H9 (cell line): ENCODE results near the gene NAV1. TPM values are rescaled to one million over a fixed set of nuclear protein-coding genes. Genes with fewer than 3 reads are reported as not detected.

Experiments
- DNase-seq: peaks from one replicate; pipeline ENCODE4 v3.0.0-alpha.2; 2017
- H2AFZ ChIP-seq: one replicate; pipeline ENCODE4 v1.6.1; 2013; ENCODE audit warnings: mild to moderate bottlenecking, low read length, control low read depth, moderate library complexity
- H2AK5ac ChIP-seq: 2 replicates; pipeline ENCODE4 v1.6.1; 2013; ENCODE audit warnings: low read length, control low read depth, mixed read lengths; ENCODE audit not compliant: insufficient read length
- H2BK120ac ChIP-seq: one replicate; pipeline ENCODE4 v1.6.1; 2013; ENCODE audit warnings: low read depth, mild to moderate bottlenecking, low read length, control low read depth, inconsistent platforms; ENCODE audit not compliant: poor library complexity, severe bottlenecking
- H2BK12ac ChIP-seq: 2 replicates; pipeline ENCODE4 v1.6.1; 2013; ENCODE audit warnings: low read length, control low read depth, mixed read lengths, low read depth; ENCODE audit not compliant: insufficient read length
- H2BK15ac ChIP-seq: 2 replicates; pipeline ENCODE4 v1.6.1; 2013; ENCODE audit warnings: low read depth, low read length, control low read depth
- H2BK20ac ChIP-seq: one replicate; pipeline ENCODE4 v1.6.1; 2013; ENCODE audit warnings: low read depth, mild to moderate bottlenecking, low read length, control low read depth, inconsistent platforms; ENCODE audit not compliant: poor library complexity, severe bottlenecking
- H2BK5ac ChIP-seq: 2 replicates; pipeline ENCODE4 v1.6.1; 2013; ENCODE audit warnings: low read length, control low read depth, mixed read lengths; ENCODE audit not compliant: insufficient read length
- H3K14ac ChIP-seq: 2 replicates; pipeline ENCODE4 v1.6.1; 2013; ENCODE audit warnings: low read length, control low read depth; ENCODE audit not compliant: insufficient read depth
- H3K18ac ChIP-seq: 2 replicates; pipeline ENCODE4 v1.6.1; 2013; ENCODE audit warnings: low read depth, mild to moderate bottlenecking, mixed read lengths, low read length, control low read depth; ENCODE audit not compliant: insufficient read length
- H3K23ac ChIP-seq: 2 replicates; pipeline ENCODE4 v1.6.1; 2013; ENCODE audit warnings: low read length, control low read depth, mixed read lengths, low read depth; ENCODE audit not compliant: insufficient read length
- H3K23me2 ChIP-seq: 2 replicates; pipeline ENCODE4 v1.6.1; 2013; ENCODE audit warnings: low read depth, mild to moderate bottlenecking, mixed read lengths, low read length, control low read depth; ENCODE audit not compliant: insufficient read length, poor library complexity, severe bottlenecking
- H3K27ac ChIP-seq: 2 replicates; pipeline ENCODE4 v1.5.1; 2013; ENCODE audit warnings: low read length, control low read depth, mixed read lengths, low read depth; ENCODE audit not compliant: insufficient read length
- H3K27me3 ChIP-seq: 2 replicates; pipeline ENCODE4 v1.6.1; 2013; ENCODE audit warnings: low read length, control low read depth, inconsistent platforms; ENCODE audit not compliant: insufficient read depth
- H3K4ac ChIP-seq: 2 replicates; pipeline ENCODE4 v1.6.1; 2013; ENCODE audit warnings: low read depth, mild to moderate bottlenecking, control low read depth, inconsistent platforms, low read length, moderate library complexity
- H3K4me1 ChIP-seq: 2 replicates; pipeline ENCODE4 v1.6.1; 2013; ENCODE audit warnings: low read length, control low read depth, inconsistent platforms; ENCODE audit not compliant: insufficient read depth
- H3K4me2 ChIP-seq: 2 replicates; pipeline ENCODE4 v1.6.1; 2013; ENCODE audit warnings: low read length, control low read depth, mixed read lengths; ENCODE audit not compliant: insufficient read length, insufficient read depth
- H3K56ac ChIP-seq: 2 replicates; pipeline ENCODE4 v1.6.1; 2013; ENCODE audit warnings: low read depth, mild to moderate bottlenecking, mixed read lengths, low read length, control low read depth; ENCODE audit not compliant: insufficient read length
- H3K79me1 ChIP-seq: 2 replicates; pipeline ENCODE4 v1.6.1; 2013; ENCODE audit warnings: low read depth, mild to moderate bottlenecking, moderate library complexity, low read length, control low read depth, inconsistent platforms; ENCODE audit not compliant: insufficient read depth, poor library complexity, severe bottlenecking
- H3K79me2 ChIP-seq: 2 replicates; pipeline ENCODE4 v1.6.1; 2013; ENCODE audit warnings: low read length, control low read depth, inconsistent platforms; ENCODE audit not compliant: insufficient read depth
- H3K9ac ChIP-seq: 2 replicates; pipeline ENCODE4 v1.6.1; 2013; ENCODE audit warnings: low read length, control low read depth, mixed read lengths; ENCODE audit not compliant: insufficient read length; ENCODE audit errors: extremely low read depth
- H3K9me3 ChIP-seq: one replicate; pipeline ENCODE4 v1.6.1; 2013; ENCODE audit warnings: low read depth, low read length, inconsistent platforms; ENCODE audit not compliant: control insufficient read depth
- H3T11ph ChIP-seq: one replicate; pipeline ENCODE4 v1.6.1; 2013; ENCODE audit warnings: mild to moderate bottlenecking, low read length, control low read depth, inconsistent platforms
- H4K20me1 ChIP-seq: one replicate; pipeline ENCODE4 v1.6.1; 2013; ENCODE audit not compliant: control insufficient read depth, insufficient read length, insufficient read depth
- H4K5ac ChIP-seq: 2 replicates; pipeline ENCODE4 v1.6.1; 2013; ENCODE audit warnings: low read depth, mild to moderate bottlenecking, mixed read lengths, low read length, control low read depth; ENCODE audit not compliant: insufficient read length
- H4K8ac ChIP-seq: replicated peaks from 2 replicates; pipeline ENCODE4 v1.6.1; 2013; ENCODE audit warnings: low read length, control low read depth, mixed read lengths, low read depth; ENCODE audit not compliant: insufficient read length
- H4K91ac ChIP-seq: 2 replicates; pipeline ENCODE4 v1.6.1; 2013; ENCODE audit warnings: low read depth, mild to moderate bottlenecking, moderate library complexity, mixed read lengths, low read length, control low read depth; ENCODE audit not compliant: insufficient read length
- H3K27ac Mint-ChIP-seq, 3 experiments: 2 replicates in 2 of 3; 3 replicates in 1 of 3; pipeline ENCODE4 v1.8.0; 2020 to 2021; ENCODE audit warnings: mixed read lengths in 3 of 3, mild to moderate bottlenecking in 1 of 3, moderate library complexity in 1 of 3
- H3K27me3 Mint-ChIP-seq: 2 replicates; pipeline ENCODE4 v1.8.0; 2021; ENCODE audit warnings: low read depth, mild to moderate bottlenecking, moderate library complexity, mixed read lengths
- H3K36me3 Mint-ChIP-seq, 3 experiments: 2 replicates in 2 of 3; 3 replicates in 1 of 3; pipeline ENCODE4 v1.8.0; 2020 to 2021; ENCODE audit warnings: low read depth in 3 of 3, mixed read lengths in 3 of 3; ENCODE audit not compliant: insufficient read depth in 1 of 3
- H3K4me1 Mint-ChIP-seq, 2 experiments: 2 replicates each; pipeline ENCODE4 v1.8.0; 2020; ENCODE audit warnings: mixed read lengths in 2 of 2
- H3K4me3 Mint-ChIP-seq, 2 experiments: 2 replicates in 1 of 2; 3 replicates in 1 of 2; pipeline ENCODE4 v1.8.0; 2020 to 2021; ENCODE audit warnings: mild to moderate bottlenecking in 2 of 2, mixed read lengths in 2 of 2, moderate library complexity in 1 of 2
- H3K9me3 Mint-ChIP-seq, 2 experiments: 2 replicates in 1 of 2; 3 replicates in 1 of 2; pipeline ENCODE4 v1.8.0; 2020; ENCODE audit warnings: mild to moderate bottlenecking in 2 of 2, mixed read lengths in 2 of 2, moderate library complexity in 1 of 2
- CTCF ChIP-seq: fragments of 200-600 bp; sonication (generic); conservative IDR thresholded peaks from 3 replicates; pipeline ENCODE4 v1.8.0; 2021; ENCODE audit warnings: antibody characterized with exemption, mild to moderate bottlenecking
- WGBS: extraction: QIAGEN DNeasy Blood & Tissue Kit; methylation state at CpG from one replicate; pipeline ENCODE4 v1.1.7; 2013; ENCODE audit warnings: missing lambda C conversion rate, low lambda C conversion rate, mixed read lengths; ENCODE audit not compliant: insufficient read length; ENCODE audit errors: extremely low coverage; 5-methylcytosine and 5-hydroxymethylcytosine counted together
- total RNA-seq: library from RNA; stranded (reverse); gene quantifications from 2 replicates; pipeline ENCODE4 v1.2.1, GENCODE V29; 2021

NAV1 gene
- total RNA-seq, 1 experiment from 2014 or later = 20.5 TPM

- TF ChIP-seq CTCF = no peak
- Histone ChIP-seq H2BK20ac (no peak overlapping the region), H4K5ac (no peak overlapping the region), H3K4me2 (no peak overlapping the region), H3K4me1 (no peaks in the 10 kb centered on the region; the same call in 1 of the 2 replicates), H3K9ac (no peak overlapping the region), H3K56ac (no peak overlapping the region), H2BK120ac (no peak overlapping the region), H4K8ac (no peak overlapping the region), H3K4ac (no peak overlapping the region), H4K20me1 (no peaks in the 10 kb centered on the region), H2BK5ac (no peak overlapping the region), H3K79me2 (no peaks in the 10 kb centered on the region), H3K27me3 (peaks cover 4% of the 10 kb centered on the region; the same call in 1 of the 2 replicates), H2BK15ac (no peak overlapping the region), H3T11ph (no peak overlapping the region), H3K23ac (no peak overlapping the region), H4K91ac (no peak overlapping the region), H3K79me1 (no peaks in the 10 kb centered on the region), H3K14ac (no peak overlapping the region), H3K27ac (no peak overlapping the region), H2AK5ac (no peak overlapping the region), H2BK12ac (no peak overlapping the region), H3K23me2 (peaks cover 8% of the 10 kb centered on the region), H2AFZ (no peak overlapping the region), H3K18ac (no peak overlapping the region), H3K9me3 (no peaks in the 10 kb centered on the region)
- no CpG with 5 or more reads among the region's 2 CpGs for WGBS
- Mint-ChIP-seq H3K9me3 (no peaks in the 10 kb centered on the region), H3K36me3 (no peaks in the 10 kb centered on the region), H3K27ac (no peak overlapping the region), H3K4me3 (no peak overlapping the region), H3K4me1 (peaks cover 28 to 32% of the 10 kb centered on the region in 2 experiments), H3K27me3 (peaks cover 2% of the 10 kb centered on the region; the same call in 1 of the 2 replicates)
- no peak for DNase-seq
Observed at GRCh38 chr1:201508809-201509208, 30.1 kb upstream of the NAV1 start.
